ENCODE data around the gene NIT2.

GRCh38 chr3:100331660-100332059 lies 2.9 kb upstream of the NIT2 start:
- TF ChIP-seq, protein P1, sequence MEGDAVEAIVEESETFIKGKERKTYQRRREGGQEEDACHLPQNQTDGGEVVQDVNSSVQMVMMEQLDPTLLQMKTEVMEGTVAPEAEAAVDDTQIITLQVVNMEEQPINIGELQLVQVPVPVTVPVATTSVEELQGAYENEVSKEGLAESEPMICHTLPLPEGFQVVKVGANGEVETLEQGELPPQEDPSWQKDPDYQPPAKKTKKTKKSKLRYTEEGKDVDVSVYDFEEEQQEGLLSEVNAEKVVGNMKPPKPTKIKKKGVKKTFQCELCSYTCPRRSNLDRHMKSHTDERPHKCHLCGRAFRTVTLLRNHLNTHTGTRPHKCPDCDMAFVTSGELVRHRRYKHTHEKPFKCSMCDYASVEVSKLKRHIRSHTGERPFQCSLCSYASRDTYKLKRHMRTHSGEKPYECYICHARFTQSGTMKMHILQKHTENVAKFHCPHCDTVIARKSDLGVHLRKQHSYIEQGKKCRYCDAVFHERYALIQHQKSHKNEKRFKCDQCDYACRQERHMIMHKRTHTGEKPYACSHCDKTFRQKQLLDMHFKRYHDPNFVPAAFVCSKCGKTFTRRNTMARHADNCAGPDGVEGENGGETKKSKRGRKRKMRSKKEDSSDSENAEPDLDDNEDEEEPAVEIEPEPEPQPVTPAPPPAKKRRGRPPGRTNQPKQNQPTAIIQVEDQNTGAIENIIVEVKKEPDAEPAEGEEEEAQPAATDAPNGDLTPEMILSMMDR (IDR thresholded peaks at IDR 0.05), result no peak
- TF ChIP-seq POLR2AphosphoS5 (IDR thresholded peaks at IDR 0.05) (no peak), POLR2A (IDR thresholded peaks at IDR 0.05) (no peak), EP300 (IDR thresholded peaks at IDR 0.05) (no peak)

All from suprapubic skin (tissue), 4 donors.